NCI-H1048 (cell line): ENCODE data around the gene CAPN5.
"Not testable (repeated sequence)": the region's sequence is repeated elsewhere in the genome, so short reads cannot be mapped to it uniquely, and the experiment has no call there.

Experiments used
- DNase-seq: peaks from one replicate; lab custom pipeline; 2025; lab: John Stamatoyannopoulos, UW

The CAPN5 gene

DNA sequence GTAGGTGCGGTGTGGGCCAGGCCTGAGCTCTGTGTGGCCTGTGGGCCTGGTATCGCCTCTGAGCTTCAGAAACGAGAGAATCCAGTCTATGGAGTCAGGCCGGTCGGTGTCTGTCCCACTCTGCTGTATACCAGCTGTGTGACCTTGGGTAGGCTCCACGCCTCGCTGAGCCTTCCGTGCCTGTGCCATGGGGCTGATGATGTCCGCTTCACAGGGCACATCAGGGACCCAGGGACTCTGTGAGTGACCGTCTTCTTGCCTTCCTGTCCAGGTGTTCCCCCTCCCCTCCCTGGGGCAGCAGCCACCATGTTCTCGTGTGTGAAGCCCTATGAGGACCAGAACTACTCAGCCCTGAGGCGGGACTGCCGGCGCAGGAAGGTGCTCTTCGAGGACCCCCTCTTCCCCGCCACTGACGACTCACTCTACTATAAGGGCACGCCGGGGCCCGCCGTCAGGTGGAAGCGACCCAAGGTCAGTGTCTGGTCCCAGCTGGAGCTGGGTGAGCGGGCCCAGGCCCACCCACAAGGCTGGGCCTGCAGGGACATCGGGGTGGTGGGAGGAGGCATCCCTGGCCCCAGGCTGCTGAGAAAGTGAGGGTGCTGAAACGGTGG, 17.9 kb downstream of the CAPN5 start:
- no peak for DNase-seq

GRCh38 chr11:77085652-77086051, 18.9 kb downstream of the CAPN5 start:
- DNase-seq, result no peak

DNA sequence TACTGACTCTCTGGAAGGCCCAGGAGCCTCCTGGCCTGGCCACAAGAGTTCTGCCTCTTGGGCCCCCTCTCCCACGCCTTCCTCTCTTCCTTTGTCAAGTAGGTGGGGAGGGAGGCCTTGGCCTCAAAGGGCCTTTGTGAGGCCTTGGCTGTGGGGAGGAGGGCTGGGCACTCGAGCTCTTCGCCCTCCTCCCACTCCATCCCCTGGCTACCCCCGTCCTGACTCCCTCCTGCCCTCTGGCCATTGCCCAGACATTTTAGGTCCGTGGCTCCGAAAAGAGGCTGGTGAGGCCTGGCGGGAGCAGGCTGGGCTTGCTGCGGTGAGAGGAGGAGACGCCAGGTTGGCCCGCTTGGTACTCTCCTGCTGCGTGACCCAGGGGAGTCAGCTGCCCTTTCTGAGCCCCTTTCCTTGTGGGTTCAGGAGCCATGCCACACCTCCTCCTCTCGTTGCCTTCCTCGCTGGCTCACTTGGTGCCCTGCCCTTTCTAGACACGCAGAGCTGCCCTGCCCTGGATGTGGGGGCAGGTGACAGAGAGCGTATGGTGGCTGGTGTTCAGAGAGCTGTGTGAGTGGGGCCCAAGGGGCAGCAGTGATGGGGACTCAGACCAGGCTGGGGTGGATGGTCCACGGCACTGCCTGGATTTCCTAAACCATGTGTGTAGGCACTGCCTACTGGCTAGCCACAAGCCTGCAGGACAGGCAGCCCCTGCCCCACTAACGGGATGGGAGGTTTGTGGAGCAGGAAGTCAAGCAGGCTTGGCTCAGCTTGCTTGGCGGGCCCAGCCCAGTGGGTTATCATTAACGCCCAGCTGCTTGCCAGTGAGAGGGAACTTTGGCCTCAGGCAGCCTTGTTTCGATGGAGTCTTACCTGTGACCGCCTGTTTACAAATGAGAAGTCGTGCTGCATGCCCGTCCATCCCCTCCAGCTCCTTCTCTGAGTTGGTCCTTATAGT, 20.0 kb downstream of the CAPN5 start:
- no peak for DNase-seq

DNA sequence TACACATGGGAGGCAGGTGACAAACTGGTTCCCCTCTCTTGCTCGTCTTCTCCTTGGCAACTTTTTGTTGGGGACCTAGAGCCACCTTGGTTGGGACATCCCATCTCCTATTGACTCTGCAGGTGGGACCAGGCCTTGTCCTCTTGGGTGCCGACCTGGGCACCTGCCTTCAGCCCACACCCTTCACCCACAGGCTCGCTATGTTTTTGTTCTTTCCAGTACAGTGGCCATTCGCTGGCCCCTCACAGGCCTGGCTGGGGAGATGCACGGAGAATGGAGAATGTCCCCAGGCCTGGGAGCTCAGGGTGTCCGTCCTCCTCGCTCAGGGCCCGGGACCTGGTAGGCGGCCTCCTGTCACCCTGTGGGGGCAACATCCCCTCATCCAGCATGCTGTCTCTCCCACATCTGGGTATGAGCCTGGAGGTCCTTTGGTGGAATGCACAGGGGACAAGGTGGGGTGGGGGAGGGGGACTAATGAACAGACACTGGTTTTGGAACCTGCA, 21.0 kb downstream of the CAPN5 start:
- DNase-seq, result no peak

DNA sequence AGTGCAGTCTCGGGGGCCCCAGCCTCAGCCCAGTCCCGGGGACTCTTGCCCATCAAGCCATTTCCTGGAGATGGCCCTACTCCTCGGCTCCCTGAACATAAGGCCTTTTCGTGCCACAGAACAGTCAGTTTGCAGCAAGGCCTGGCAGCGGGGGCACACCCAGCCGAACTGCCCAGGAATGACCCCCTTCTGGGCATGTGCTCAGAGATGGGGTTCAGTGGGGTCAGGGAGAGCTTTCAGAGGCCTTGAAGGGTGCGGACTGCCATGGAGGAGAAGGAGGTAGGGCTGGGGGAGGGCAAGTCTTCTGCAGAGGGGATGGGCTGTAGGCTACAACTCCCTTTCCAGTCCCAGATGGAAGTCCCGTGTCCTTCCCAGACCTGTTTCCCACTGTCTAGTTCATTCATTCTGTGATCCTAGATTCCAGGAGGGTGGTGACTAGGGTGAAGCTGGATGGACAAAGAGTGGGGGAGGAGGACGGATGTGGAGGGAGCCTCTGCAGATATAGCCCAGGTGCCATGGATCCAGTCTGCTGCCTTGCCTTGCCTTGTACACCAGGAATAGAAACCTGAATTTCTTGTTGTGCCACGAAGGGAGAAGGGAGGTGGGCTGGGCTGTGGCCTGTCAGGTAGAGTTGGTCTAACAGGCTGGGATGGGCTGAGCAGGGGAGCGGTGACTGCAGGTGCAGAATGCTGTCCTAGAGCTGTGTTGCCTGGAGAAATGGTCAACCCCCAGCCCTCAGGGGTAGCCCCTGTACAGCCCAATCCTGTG, 21.6 kb downstream of the CAPN5 start:
- no peak for DNase-seq

GRCh38 chr11:77089004-77089545, 22.3 kb downstream of the CAPN5 start:
- no peak for DNase-seq

- no peak for DNase-seq
These were observed 23.2 kb downstream of the CAPN5 start for GRCh38 chr11:77090046-77090372.

- DNase-seq, result no peak
These were observed 23.8 kb downstream of the CAPN5 start for GRCh38 chr11:77090373-77091111.

DNA sequence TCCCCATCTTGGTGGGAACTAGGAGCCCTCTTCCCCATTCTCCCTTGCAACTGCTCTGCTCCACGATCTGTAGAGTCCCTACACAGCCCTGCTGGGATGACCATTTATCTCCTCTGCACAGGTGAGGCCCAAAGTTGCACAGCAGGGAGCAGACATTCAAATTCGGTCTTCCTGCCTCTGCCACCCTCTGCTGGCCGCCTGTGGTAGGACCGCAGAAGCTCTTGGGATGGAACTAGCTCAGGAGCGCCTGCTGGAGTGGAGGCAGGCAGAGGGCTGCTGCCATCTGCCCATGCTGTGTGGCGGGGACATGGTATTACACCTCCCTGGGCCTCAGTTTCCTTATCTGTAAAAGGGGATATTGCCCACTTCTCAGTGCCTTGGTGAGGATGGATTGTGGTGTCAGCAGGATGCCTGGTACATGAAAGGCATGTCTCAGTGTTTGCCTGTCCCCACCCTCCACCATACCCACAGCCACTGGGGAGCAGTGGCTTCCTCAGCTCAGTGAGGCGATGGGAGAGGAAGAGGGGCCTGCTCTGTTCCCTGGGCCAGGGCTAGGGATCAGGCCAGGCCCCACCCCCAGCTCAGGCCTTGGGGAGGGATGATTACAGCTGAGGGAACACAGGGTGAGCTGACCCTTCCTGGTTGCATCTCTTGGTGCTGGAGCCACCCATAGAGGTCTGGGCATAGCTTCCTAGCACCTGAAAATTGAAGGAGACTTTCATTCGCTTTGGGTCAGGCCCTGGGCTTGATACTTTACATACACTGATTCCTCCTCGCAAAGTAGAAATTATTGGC, 24.6 kb downstream of the CAPN5 start:
- DNase-seq, result no peak

- no peak for DNase-seq
These were observed 25.6 kb downstream of the CAPN5 start for GRCh38 chr11:77092382-77092781.

GRCh38 chr11:77093056-77093891, 26.5 kb downstream of the CAPN5 start:
- DNase-seq, result no peak

GRCh38 chr11:77093987-77094840, 27.4 kb downstream of the CAPN5 start:
- DNase-seq, result no peak

GRCh38 chr11:77094841-77095365, 28.1 kb downstream of the CAPN5 start:
- DNase-seq, result no peak

GRCh38 chr11:77095551-77096490, 29.1 kb downstream of the CAPN5 start:
- no peak for DNase-seq

DNA sequence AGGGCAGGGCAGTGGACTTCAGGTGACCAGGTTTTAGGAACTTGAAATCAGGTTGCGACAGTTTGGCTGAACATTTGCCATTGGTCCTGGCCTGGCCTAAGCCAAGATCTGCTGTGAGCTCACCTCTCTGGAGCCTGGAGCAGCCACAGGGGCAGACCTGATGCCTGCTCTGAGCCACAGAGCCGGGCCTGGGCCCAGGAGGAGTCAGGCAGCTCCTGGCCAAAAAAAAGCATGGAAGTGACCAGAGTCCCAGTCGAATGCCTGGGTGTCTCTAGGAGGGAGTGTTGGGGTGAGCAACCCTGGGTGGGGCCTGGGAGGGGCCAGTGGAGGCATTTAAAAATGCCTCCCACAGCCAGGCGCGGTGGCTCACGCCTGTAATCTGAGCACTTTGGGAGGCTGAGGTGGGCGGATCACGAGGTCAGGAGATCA, 29.8 kb downstream of the CAPN5 start:
- no peak for DNase-seq

GRCh38 chr11:77097180-77097579, 30.4 kb downstream of the CAPN5 start:
- not testable (repeated sequence) for DNase-seq
